K562 (cell line): ENCODE data around the gene AQP5. TPM values are rescaled to one million over a fixed set of nuclear protein-coding genes. Genes with fewer than 3 reads are reported as not detected.
A peak's percentile ranks its signal among the peaks of the same experiment; 100 is the strongest.

Source experiments
- ARID1B ChIP-seq: fragments of 450-650 bp; IDR thresholded peaks from 2 replicates; pipeline ENCODE4 v1.6.1; 2016; ENCODE audit warnings: antibody characterized with exemption, mild to moderate bottlenecking, inconsistent platforms
- ESRRA ChIP-seq: fragments of 450-650 bp; IDR thresholded peaks from 2 replicates; pipeline ENCODE4 v1.6.1; 2014; ENCODE audit warnings: low read depth, mild to moderate bottlenecking, moderate library complexity, borderline replicate concordance
- ETV5 ChIP-seq: sonication (generic); formaldehyde crosslinking; IDR thresholded peaks from 2 replicates; pipeline ENCODE4 v1.4.0; 2020; ENCODE audit warnings: low read depth, mild to moderate bottlenecking, missing genetic modification reagents
- MEIS2 ChIP-seq: fragments of 450-650 bp; IDR thresholded peaks from 2 replicates; pipeline ENCODE4 v1.6.1; 2014; ENCODE audit warnings: mild to moderate bottlenecking; ENCODE audit not compliant: partially characterized antibody
- SP1 ChIP-seq: sonication (generic); formaldehyde crosslinking; IDR thresholded peaks from 2 replicates; pipeline ENCODE4 v1.8.1; 2022; ENCODE audit warnings: mild to moderate bottlenecking, missing genetic modification reagents
- WHSC1 ChIP-seq: IDR thresholded peaks from one replicate; pipeline ENCODE4 v1.6.1; 2012; ENCODE audit warnings: low read length, control low read depth, inconsistent platforms
- YY1 ChIP-seq, 3 experiments: IDR thresholded peaks; 2 replicates each; pipeline ENCODE4 v1.6.1; 2011; ENCODE audit warnings: low read length in 2 of 3, mild to moderate bottlenecking in 2 of 3, moderate library complexity in 2 of 3, borderline replicate concordance in 1 of 3, control low read depth in 1 of 3, low read depth in 1 of 3; ENCODE audit not compliant: insufficient read depth in 3 of 3, insufficient replicate concordance in 2 of 3, control insufficient read depth in 1 of 3, insufficient read length in 1 of 3; ENCODE audit errors: extremely low read depth in 1 of 3
- polyA plus RNA-seq, 8 experiments: library from polyadenylated mRNA; depleted of rRNA in 4 of 8; stranded (reverse) in 5 of 8; unstranded in 3 of 8; fragments of >200 nt; fragmentation: Nextera tagmentation in 2 of 8; fragmentation: Illumina TruSeq in 1 of 8; extraction: Ambion mirVana in 2 of 8; extraction: Trizol in 1 of 8; gene quantifications; 2 replicates each; pipeline versions ENCODE4 v1.2.1 to v1.2.3, GENCODE V29; 2011 to 2014; ENCODE audit warnings: inconsistent platforms in 1 of 8, missing spikeins in 1 of 8
- total RNA-seq, 7 experiments: library from RNA; depleted of rRNA in 6 of 7; stranded (reverse); fragments of >200 nt in 6 of 7; fragmentation: Illumina TruSeq in 2 of 7; extraction: Trizol in 2 of 7; gene quantifications; 2 replicates each; pipeline versions ENCODE4 v1.2.1 to v1.2.3, GENCODE V29; 2011 to 2021; ENCODE audit warnings: low replicate concordance in 1 of 7
- TF ChIP-seq, protein P1 (sequence below), 2 experiments: fragments of 450-650 bp; formaldehyde crosslinking in 1 of 2; IDR thresholded peaks; 2 replicates each; pipeline versions ENCODE4 v1.4.0 to v1.6.1; 2014 to 2020; ENCODE audit warnings: mild to moderate bottlenecking in 2 of 2, borderline replicate concordance in 1 of 2, low read depth in 1 of 2
- TF ChIP-seq, protein P2 (sequence below): fragments of 200-800 bp; sonication (Bioruptor generic); IDR thresholded peaks from 2 replicates; pipeline ENCODE4 v1.6.1; 2017; ENCODE audit warnings: missing genetic modification characterization, missing compliant biosample characterization
- TF ChIP-seq, protein P3 (sequence below): sonication (generic); formaldehyde crosslinking; IDR thresholded peaks from 2 replicates; pipeline ENCODE4 v1.8.0; 2023; ENCODE audit warnings: mild to moderate bottlenecking, missing genetic modification reagents

Gene AQP5
- total and polyA plus RNA-seq, 9 of the 15 experiments (the other 6 are each of a cell fraction or from before 2014, with no cell fraction given), result not detected

DNA sequence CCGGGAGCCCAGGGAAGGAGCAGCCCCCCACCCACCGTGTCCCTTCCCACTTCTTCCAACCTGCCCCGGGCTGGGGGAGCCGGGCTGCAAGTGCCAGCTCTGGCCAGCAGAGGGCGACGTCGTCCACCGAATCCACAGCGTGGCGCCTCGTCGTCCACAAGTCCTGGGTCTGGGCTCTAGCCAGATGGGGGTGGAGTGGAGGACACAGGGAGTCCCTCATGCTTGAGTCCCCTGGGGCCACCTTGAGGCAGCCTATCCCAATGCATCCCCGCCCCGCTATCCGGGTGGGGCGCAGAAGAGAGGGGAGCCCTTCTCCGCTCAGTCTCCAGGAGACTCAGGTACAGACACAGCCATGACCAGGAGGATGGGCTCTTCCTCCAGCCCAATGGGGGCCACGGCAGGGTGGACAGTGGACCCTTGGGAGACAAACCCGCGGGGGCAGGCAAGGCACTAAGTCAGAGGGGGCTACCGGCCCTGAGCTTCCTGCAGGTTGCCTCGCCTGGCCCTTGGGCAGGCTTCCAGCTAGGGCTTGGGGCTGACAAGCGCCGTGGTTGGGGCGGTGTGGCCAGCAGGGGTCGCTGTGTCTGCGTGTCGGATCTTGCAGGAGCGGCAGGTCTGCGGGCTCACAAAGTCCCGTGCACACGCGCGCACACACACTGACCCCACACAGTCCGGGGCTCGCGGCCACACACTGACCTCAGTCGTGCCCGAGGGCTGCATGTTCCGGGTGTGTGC, 5.5 kb downstream of the AQP5 start (continued):
- TF ChIP-seq, protein P1, sequence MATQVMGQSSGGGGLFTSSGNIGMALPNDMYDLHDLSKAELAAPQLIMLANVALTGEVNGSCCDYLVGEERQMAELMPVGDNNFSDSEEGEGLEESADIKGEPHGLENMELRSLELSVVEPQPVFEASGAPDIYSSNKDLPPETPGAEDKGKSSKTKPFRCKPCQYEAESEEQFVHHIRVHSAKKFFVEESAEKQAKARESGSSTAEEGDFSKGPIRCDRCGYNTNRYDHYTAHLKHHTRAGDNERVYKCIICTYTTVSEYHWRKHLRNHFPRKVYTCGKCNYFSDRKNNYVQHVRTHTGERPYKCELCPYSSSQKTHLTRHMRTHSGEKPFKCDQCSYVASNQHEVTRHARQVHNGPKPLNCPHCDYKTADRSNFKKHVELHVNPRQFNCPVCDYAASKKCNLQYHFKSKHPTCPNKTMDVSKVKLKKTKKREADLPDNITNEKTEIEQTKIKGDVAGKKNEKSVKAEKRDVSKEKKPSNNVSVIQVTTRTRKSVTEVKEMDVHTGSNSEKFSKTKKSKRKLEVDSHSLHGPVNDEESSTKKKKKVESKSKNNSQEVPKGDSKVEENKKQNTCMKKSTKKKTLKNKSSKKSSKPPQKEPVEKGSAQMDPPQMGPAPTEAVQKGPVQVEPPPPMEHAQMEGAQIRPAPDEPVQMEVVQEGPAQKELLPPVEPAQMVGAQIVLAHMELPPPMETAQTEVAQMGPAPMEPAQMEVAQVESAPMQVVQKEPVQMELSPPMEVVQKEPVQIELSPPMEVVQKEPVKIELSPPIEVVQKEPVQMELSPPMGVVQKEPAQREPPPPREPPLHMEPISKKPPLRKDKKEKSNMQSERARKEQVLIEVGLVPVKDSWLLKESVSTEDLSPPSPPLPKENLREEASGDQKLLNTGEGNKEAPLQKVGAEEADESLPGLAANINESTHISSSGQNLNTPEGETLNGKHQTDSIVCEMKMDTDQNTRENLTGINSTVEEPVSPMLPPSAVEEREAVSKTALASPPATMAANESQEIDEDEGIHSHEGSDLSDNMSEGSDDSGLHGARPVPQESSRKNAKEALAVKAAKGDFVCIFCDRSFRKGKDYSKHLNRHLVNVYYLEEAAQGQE (IDR thresholded peaks at IDR 0.05; ENCODE audit: borderline replicate concordance), result peak; percentile 80
- TF ChIP-seq, protein P1 (CRISPR knock-in tag; IDR thresholded peaks at IDR 0.05; ENCODE audit: low read depth), result no peak
- TF ChIP-seq ETV5 (CRISPR knock-in tag) (0 out of 2 replicates have a peak, but pooled peaks have one; percentile 42), SP1 (peak; percentile 67; the same call in 1 of the 2 replicates), YY1 (IDR thresholded peaks at IDR 0.05; ENCODE audit: borderline replicate concordance in 1 of 3, control insufficient read depth in 1 of 3, extremely low read depth in 1 of 3, insufficient read depth in 3 of 3, insufficient read length in 1 of 3, insufficient replicate concordance in 2 of 3, low read depth in 1 of 3, low read length in 2 of 3) (peak in 2 of 3 experiments; percentile 24 to 31), WHSC1 (no peak), ARID1B (peak; percentile 43), MEIS2 (no peak), ESRRA (peak; percentile 15)
- TF ChIP-seq, protein P2, sequence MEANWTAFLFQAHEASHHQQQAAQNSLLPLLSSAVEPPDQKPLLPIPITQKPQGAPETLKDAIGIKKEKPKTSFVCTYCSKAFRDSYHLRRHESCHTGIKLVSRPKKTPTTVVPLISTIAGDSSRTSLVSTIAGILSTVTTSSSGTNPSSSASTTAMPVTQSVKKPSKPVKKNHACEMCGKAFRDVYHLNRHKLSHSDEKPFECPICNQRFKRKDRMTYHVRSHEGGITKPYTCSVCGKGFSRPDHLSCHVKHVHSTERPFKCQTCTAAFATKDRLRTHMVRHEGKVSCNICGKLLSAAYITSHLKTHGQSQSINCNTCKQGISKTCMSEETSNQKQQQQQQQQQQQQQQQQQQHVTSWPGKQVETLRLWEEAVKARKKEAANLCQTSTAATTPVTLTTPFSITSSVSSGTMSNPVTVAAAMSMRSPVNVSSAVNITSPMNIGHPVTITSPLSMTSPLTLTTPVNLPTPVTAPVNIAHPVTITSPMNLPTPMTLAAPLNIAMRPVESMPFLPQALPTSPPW (CRISPR knock-in tag), result peak; percentile 48; the same call in 1 of the 2 replicates
- TF ChIP-seq, protein P3, sequence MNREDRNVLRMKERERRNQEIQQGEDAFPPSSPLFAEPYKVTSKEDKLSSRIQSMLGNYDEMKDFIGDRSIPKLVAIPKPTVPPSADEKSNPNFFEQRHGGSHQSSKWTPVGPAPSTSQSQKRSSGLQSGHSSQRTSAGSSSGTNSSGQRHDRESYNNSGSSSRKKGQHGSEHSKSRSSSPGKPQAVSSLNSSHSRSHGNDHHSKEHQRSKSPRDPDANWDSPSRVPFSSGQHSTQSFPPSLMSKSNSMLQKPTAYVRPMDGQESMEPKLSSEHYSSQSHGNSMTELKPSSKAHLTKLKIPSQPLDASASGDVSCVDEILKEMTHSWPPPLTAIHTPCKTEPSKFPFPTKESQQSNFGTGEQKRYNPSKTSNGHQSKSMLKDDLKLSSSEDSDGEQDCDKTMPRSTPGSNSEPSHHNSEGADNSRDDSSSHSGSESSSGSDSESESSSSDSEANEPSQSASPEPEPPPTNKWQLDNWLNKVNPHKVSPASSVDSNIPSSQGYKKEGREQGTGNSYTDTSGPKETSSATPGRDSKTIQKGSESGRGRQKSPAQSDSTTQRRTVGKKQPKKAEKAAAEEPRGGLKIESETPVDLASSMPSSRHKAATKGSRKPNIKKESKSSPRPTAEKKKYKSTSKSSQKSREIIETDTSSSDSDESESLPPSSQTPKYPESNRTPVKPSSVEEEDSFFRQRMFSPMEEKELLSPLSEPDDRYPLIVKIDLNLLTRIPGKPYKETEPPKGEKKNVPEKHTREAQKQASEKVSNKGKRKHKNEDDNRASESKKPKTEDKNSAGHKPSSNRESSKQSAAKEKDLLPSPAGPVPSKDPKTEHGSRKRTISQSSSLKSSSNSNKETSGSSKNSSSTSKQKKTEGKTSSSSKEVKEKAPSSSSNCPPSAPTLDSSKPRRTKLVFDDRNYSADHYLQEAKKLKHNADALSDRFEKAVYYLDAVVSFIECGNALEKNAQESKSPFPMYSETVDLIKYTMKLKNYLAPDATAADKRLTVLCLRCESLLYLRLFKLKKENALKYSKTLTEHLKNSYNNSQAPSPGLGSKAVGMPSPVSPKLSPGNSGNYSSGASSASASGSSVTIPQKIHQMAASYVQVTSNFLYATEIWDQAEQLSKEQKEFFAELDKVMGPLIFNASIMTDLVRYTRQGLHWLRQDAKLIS, result peak; percentile 75; the same call in 1 of the 2 replicates
